HFFc6 (cell line): ENCODE measurements around the gene UBE3C. TPM values are rescaled to one million over a fixed set of nuclear protein-coding genes. Genes with fewer than 3 reads are reported as not detected.
A peak's percentile ranks its signal among the peaks of the same experiment; 100 is the strongest.

Experiments used
- DNase-seq: peaks from one replicate; pipeline ENCODE4 v3.0.0-alpha.2; 2018
- H3K27ac Mint-ChIP-seq: 2 replicates; pipeline ENCODE4 v1.8.0; 2020; ENCODE audit warnings: mild to moderate bottlenecking, mixed read lengths
- H3K27me3 Mint-ChIP-seq: 2 replicates; pipeline ENCODE4 v1.8.0; 2021; ENCODE audit warnings: mild to moderate bottlenecking, moderate library complexity, mixed read lengths; ENCODE audit not compliant: insufficient read depth
- H3K36me3 Mint-ChIP-seq: 2 replicates; pipeline ENCODE4 v1.8.0; 2021; ENCODE audit warnings: low read depth, mixed read lengths
- H3K4me1 Mint-ChIP-seq: 2 replicates; pipeline ENCODE4 v1.8.0; 2020; ENCODE audit warnings: low read depth, mixed read lengths
- H3K4me3 Mint-ChIP-seq: 2 replicates; pipeline ENCODE4 v1.8.0; 2020; ENCODE audit warnings: mild to moderate bottlenecking, moderate library complexity, mixed read lengths
- H3K9me3 Mint-ChIP-seq: 2 replicates; pipeline ENCODE4 v1.8.0; 2020; ENCODE audit warnings: mild to moderate bottlenecking, mixed read lengths
- CTCF ChIP-seq: fragments of 200-600 bp; sonication (generic); IDR thresholded peaks from 2 replicates; pipeline ENCODE4 v1.5.0; 2021; ENCODE audit warnings: antibody characterized with exemption, mild to moderate bottlenecking
- total RNA-seq, 6 experiments: library from RNA; stranded (reverse); fragmentation: NEBNext Ultra II Directional; extraction: Animal tissue kit (Norgen Biotek cat#: 25700); gene quantifications; 2 replicates in 1 of 6; 3 replicates in 5 of 6; pipeline ENCODE4 v1.2.3, GENCODE V29; 2021

The UBE3C gene
- total RNA-seq, 6 experiments from 2014 or later, result 64.2 to 80.1 (median 73.1) TPM

DNA sequence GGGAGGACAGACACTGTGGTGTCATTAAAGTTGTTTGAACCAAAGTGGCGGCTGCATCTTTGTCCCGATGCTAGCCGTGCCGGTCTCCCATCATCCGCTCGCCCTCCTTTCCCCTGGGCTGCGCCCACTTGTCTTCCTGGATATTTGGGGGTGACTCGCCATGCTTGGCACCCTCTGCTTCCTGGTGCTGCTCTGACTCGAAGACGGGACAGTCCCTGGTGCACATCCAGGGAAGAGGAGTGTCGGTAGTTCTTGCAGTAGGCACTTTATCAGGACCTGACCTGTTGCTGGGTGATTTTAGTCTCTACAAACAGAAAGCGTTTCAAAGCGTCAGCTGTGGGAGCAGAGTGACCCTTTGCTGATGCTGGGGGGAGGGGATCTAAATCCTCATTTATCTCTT, 129.8 kb downstream of the UBE3C start:
- Mint-ChIP-seq H3K9me3 (no peaks in the 10 kb centered on the region), H3K27ac (no peak overlapping the region), H3K4me3 (no peak overlapping the region), H3K36me3 (peaks cover 61% of the 10 kb centered on the region), H3K4me1 (peaks cover 54% of the 10 kb centered on the region), H3K27me3 (peaks cover 4% of the 10 kb centered on the region; the same call in 1 of the 2 replicates)
- no peak for TF ChIP-seq CTCF
- no peak for DNase-seq

DNA sequence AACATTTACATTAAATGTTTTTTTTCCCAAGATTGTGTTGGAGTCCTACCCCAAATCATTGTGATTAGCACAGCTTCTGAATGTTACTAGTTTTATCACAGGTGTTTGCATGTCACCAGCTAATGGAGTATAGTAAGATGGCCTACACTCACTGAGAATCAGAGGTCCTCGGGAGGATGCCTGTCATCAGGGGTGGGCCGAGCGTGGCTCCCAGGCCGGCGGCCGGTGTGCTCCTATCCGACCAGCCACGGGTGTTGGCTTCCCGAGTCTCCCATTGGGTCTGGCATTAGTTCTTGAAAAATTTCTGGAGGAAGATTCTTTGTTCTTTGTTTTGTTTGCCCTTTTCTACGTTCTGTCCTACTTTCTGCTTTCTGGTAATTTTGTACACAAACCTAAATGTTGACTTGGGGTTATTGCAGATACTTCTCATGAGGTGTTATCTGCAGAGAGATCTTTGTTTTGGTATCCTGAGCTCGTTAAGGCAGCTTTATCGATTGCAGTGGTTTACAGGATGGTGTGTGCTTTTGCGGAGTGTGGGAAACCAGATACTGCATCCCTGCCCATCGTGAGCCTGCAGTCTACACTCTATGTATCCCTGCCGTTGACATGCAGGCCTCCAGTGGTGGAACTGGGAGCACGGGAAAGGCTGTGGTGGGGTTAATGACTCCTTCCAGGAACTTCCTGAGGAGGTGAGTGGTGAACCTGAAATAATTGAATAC, 130.8 kb downstream of the UBE3C start:
- no peak for DNase-seq
- Mint-ChIP-seq H3K4me3 (no peak overlapping the region), H3K36me3 (peaks cover 61% of the 10 kb centered on the region), H3K4me1 (peaks cover 54% of the 10 kb centered on the region), H3K27me3 (peaks cover 4% of the 10 kb centered on the region; the same call in 1 of the 2 replicates), H3K9me3 (no peaks in the 10 kb centered on the region), H3K27ac (no peak overlapping the region)
- no peak for TF ChIP-seq CTCF

- Mint-ChIP-seq H3K4me1 (peaks cover 54% of the 10 kb centered on the region), H3K36me3 (peaks cover 57% of the 10 kb centered on the region), H3K27me3 (peaks cover 4% of the 10 kb centered on the region; the same call in 1 of the 2 replicates), H3K27ac (no peak overlapping the region), H3K4me3 (no peak overlapping the region), H3K9me3 (no peaks in the 10 kb centered on the region)
- TF ChIP-seq CTCF, result no peak
- no peak for DNase-seq
Measured at GRCh38 chr7:157270060-157270444, 131.3 kb downstream of the UBE3C start.

DNA sequence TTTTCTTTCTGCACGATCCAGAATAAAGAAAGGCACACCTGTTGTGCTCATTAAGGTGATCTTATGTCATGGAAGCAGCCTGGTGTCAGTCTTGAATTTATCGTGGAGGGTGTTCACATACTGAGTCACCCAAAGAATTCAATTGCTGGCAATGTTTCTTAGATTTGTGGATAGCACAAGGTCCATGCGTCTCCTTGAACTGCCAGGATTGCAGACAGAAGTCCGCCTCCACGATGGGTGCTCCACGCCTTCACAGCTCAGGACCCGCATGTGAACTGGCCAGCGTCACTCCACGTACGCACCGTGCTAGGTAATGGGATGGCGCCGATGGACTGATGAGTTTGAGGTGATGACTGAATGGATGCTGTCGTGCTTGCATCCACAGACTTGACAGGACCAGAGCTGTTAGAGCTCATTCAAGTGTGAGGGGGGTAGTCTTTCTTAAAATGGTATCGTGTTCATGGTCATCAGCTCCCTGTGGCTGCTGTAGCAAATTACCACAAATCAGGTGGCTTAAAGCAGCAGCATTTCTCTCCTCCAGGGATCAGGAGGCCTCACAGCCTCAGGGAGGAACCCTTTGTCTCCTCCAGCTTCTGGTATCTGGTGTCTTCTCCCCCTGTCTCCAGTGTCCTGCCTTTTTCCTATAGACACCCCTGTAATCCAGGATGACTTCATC, 132.7 kb downstream of the UBE3C start:
- H3K27me3 Mint-ChIP-seq, result peaks cover 4% of the 10 kb centered on the region; the same call in 1 of the 2 replicates
- DNase-seq, result peak; percentile 21
- TF ChIP-seq CTCF, result no peak
- H3K4me3 Mint-ChIP-seq, result peak overlapping the region; percentile 55
- H3K9me3 Mint-ChIP-seq, result no peaks in the 10 kb centered on the region
- peaks cover 45% of the 10 kb centered on the region for H3K36me3 Mint-ChIP-seq
- H3K4me1 Mint-ChIP-seq, result peaks cover 42% of the 10 kb centered on the region
- H3K27ac Mint-ChIP-seq, result peak overlapping the region; percentile 91

DNA sequence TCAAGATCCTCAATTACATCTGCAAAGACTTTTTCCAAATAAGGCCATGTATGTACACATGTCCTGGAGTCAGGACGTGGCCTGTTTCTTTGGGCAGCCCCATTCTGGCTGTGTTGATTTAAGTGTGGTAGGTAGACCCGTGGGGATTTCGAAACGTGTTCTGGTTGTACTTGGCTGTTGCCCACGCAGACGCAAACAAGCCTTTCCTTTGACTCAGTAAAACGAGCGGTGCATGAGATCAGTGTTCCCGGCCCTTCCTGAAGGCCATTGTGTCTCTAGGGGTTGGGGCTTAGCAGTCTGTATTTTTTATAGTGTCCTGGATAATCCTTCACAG, 133.2 kb downstream of the UBE3C start:
- no peak for TF ChIP-seq CTCF
- Mint-ChIP-seq H3K4me3 (peak overlapping the region; percentile 55), H3K27me3 (peaks cover 4% of the 10 kb centered on the region; the same call in 1 of the 2 replicates), H3K4me1 (peaks cover 45% of the 10 kb centered on the region), H3K36me3 (peaks cover 44% of the 10 kb centered on the region), H3K9me3 (no peaks in the 10 kb centered on the region), H3K27ac (peak overlapping the region; percentile 91)
- peak; percentile 95 for DNase-seq
